NK-92 treated with Interleukin-12 subunit alpha and Interleukin-12 subunit beta, amount 100 ng/mL, for 24 hours (cell line): Measurements from ENCODE around the gene C6orf141.
A peak's percentile ranks its signal among the peaks of the same experiment; 100 is the strongest.

Experiments
- DNase-seq: peaks from one replicate; lab custom pipeline; 2025; lab: John Stamatoyannopoulos, UW

The C6orf141 gene

DNA sequence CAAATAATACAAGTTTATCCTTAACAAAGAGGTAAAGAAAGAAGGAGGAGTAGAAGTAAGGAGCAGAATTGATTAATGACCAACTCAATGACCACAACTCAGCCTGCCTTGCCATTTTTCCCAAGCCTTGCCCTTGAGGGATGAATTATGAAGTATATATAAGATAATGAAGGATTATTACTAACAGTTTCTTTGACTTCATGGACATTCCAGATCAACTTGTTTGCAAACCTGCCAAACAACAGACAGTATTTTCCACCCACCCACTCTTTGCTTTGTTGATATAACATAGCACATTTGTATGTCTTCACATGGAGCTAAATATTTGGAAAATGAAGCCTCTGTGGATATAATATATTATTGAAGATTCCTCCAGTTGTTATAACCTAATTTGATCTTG, 9.9 kb upstream of the C6orf141 start:
- DNase-seq: no peak

DNA sequence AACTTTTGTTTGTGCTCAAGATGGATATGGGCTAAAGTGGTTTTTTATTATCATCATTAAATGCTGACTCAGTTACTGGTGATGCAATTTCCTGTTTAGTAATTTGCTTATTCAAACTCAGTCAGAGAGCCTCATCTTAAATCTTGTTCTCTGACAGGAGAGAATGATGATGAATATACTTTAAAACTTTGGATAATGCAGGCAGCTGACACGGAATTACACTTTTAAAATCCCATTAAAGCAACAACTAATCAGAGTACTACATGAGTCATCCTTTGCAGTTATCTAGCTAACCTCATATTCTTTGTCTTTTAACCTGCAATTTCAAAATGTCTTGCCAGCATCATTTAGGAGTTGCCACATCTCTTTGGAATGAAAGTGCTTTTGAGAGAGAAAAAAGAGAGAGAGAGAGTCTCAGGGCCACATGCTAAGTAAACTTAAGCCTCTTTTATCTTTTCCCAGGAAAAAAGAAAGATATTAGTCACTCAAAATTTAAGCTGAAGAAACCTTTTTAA, 9.2 kb upstream of the C6orf141 start:
- no peak for DNase-seq

DNA sequence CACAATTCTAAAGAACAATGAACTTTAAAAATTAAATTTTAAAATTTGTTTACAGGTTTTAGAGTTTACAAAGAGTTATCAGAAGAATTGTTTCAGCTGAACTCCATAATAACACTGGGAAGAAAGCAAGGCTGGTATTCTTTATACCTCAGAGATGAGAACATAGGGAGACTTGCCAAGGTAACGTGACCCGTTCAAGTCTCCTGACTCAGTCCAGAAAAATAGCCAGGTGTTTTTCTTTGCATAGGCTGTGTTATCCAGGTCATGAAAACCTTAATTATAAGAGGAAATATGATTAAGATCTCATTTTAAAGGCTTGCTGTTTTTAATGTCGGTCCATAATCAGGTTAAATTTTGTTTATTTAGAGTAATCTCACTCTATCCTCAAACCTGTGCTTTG, 8.5 kb upstream of the C6orf141 start:
- DNase-seq: no peak

DNA sequence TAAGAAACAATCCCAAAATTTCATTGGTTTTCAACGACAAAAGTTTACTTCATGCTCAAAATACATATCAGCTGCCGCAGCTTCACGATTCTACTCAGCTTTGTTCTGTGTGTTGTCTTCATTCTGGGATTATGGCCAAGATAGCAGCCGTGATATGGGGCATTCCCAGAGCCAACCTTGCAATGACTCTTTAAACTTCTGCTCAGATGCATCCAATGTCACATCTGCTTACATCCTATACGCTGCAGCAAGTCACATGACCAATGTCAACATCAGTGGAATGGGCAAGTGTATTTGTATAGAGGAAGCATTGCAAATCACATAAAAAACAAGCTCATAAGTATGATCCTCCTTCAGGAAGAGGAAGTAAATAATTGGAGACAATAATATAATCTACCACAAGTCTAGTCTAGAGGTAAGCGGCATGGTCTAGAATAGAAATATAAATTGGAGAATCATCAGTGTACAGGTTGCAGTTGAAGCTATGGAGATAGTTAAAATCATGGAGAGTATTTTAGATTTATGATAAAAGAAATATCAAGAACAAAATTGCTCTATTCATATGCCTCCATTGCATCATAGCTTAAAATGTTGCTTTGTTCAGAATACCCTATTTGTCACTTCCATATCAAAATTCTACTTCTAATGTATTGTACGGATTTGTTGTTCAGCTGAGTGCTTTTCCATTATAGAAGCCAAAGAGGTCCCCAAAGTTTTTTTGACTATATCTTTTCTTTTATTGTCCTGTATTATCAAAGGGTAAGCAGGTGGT, 7.2 kb upstream of the C6orf141 start:
- no peak for DNase-seq

DNA sequence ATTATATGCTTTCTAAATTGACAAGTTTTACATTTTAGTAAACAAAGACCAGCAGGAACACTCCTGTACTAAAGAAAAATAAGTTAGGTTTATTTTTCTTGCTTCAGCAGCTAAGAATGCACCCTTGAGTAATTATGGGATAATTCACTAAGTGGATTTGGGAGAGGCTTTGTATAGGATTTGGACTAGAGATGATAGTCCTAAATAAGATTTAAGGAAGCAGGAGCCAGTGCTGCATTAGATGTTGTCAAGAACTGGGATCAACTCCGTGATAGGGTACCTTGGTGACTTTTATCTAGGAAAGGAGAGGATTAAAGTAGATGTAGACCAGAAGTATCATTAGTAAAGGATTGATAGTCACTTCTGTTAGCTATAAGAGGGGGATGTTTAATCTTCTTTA, 4.1 kb upstream of the C6orf141 start:
- no peak for DNase-seq

DNA sequence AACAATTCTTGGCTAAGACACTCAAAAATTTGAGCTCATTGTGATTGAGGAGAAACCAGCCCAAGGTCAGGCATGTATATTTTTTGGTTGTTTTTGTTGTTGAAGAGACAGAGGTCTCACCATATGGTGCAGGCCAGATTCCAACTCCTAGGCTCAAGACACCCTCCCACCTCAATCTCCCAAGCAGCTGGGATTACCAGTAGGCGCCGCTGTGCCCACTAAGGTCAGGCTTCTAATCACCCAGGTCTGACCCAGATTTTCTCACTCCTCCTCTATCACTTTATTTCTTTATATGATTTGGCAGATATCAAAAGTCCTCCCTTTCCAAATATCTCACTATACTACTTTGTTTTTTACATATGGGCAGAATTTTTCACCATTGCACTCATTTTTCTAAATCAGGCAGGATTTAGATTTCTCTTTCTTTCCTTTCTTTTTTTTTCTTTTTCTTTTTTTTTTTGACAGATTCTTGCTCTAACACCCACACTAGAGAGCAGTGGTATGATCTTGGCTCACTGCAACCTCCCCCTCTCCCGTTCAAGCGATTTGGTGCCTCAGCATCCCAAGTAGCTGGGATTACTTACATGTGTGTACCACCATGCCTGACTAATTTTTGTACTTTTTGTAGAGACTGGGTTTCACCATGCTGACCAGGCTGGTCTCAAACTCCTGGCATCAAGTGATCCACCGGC, 1.7 kb upstream of the C6orf141 start:
- DNase-seq: no peak

DNA sequence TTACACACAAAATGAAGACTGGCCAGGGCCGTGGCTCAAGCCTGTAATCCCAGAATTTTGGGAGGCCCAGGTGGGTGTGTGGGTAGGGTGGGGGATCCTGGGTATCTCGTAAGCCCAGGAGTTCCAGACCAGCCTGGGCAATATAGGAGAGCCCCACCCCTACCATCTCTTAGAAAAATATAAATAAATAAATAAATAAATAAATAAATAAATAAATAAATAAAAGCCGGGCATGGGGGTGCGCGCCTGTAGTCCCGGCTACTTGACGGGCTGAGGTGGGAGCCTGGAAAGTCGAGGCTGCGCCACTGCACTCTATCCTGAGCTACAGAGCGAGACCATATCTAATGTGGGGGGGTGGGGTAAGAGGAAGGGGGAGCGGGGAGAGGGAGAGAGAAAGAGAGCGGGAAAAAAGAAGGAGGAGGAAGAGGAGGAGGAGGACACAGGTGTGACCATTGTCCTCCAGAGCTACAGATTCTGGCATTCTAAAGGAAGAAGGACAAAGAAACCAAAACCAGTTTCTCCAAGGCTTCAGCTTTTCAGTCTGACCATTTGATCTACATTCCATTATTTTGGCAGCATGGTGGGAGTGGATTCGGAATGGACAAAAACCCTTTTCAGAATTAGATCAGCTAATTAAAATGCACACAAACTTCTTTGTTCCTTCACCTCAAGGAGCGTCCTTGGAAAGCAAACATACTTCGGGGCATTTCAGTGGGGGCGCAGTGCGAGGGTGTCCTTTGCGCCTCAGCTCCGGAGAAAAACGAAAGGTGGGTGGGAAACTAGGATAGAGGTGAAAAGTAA, 577 bp upstream of the C6orf141 start:
- no peak for DNase-seq

DNA sequence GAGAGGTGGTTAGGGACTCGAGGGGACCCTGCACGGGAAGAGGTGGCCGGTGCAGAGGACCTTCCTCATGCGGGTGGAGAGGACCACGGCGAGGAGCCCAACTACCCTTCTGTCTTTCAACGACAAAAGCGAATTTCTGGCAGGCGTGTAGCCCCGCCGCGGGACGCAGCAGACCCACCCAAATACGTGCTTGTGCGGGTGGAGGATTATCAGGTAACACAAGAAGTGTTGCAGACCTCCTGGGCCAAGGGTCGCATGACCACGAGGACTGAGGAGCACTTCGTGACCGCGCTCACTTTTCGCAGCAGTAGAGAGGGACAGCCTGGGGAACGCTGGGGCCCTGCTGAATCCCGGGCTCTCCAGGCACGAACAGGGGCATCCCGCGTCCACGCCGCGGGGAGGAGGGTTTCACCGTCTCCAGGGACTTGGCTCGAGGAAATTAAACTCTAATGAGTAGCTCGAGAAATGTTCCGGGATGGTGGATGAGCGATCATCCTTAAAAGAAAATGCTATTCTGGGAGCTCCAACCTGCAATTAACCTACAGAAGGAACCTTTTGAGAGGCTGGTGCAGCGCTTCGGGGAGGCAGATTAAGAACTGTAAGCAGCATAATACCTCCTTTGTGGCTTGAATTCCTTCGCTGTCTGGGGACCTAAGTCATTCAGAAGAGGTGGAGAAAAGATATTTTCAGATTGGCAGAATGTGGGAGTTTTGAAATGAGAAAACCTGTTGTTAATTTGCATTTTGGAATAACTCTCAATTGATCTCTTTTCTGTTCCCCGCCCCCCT, 804 bp downstream of the C6orf141 start:
- DNase-seq: no peak

DNA sequence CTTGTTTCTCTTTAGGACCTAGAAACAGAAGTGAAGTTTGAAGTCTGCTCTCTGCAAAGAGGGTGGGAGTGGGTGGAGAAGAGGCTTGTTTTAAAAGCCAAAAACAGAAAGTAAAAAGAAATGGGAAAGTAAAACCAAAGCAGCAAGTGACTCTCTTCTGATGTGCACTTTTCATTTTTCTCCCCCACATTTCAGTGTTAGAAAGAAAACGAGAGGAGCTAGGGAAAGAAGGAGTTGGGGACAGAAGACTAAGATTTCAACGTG, 1.3 kb downstream of the C6orf141 start:
- DNase-seq: no peak

DNA sequence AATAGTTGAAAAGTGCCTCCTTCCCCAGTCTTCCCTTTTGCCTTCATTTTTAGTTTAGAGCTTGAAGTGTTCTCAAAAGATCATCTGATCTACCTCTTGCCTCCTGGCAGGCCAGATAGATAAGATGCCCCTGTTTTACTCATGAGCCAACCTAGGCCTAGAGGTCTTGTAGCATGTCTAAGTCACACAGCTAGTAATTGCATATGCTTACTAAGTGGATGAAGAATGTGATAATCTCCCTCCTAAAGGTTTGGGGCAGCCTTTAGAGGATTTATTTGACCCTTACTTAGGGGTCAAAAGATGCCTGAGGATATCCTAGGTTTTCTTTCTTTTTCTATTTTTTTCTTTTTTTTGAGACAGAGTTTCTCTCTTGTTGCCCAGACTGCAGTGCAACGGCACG, 2.1 kb downstream of the C6orf141 start:
- DNase-seq: no peak

DNA sequence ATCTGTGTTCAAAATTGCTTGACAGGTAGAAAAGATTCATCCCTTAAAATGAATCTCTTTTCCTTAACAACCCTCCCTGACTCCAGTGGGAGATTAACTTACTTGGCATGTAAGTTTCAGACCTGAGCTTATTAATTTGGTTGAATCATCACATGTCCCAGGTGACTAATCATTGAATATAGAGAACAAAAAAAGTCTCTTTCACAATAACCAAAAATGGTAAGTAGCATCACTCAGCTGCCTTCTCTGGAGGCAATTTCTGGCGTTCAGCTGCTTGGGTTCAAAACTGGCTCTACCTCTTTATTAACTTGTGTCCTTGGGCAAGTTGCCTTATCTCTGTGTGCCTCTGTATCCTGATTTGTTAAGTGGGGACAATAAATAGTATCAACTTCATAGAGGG, 2.9 kb downstream of the C6orf141 start:
- no peak for DNase-seq

DNA sequence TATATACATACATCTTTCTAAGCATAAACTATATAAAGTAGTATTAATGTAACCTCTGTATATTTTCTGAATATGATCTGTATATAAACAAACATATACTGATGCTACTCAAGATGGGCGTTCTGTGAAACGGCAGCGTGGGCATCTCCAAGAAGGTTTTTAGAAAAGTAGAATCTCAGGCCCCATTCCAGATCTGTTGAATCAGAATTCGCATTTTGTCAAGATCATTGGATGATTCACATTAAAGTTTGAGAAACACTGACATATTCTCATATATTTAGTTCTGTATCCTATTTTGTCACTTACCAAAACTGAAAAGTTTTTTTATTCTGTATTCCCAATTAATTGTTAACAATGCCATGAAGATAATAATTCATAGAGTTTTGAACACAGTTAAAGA, 5.5 kb downstream of the C6orf141 start:
- DNase-seq: no peak

DNA sequence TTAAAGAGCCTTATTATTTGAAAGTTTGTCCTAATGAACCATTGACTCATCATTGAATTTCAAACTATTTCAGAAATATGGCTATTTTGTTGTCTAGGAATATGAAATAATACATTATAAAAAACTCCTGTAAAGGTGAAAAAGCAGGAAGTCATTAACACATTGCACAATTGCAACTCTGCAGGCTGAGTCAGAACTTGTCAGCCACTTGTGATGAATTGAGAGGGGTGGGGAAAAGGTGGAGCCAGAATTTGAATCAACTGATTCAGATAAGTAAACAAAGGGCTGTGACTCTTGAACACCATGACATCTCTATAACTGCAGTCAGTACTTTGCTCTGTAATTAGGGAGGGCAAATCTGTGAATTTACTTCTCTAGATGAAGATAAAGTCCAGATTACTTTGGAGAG, 6.0 kb downstream of the C6orf141 start:
- peak; percentile 35 for DNase-seq

DNA sequence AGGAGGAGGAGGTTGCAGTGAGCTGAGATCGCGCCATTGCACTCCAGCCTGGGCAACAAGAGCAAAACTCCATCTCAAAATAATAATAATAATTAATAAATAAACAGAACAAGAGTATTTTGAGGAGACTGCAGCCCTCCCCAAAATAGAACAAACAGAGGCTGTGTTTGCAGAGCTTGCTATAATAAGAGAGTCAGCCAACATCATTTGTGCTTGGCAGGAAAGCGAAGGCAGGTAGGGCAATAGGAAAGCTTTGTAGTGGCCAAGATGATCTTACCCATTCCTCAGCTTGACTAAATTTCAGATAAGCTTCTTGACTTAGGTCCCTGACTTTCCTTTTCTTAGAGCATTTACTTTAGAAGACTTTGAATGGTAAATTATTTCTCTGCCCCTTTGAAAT, 6.7 kb downstream of the C6orf141 start:
- DNase-seq: no peak

DNA sequence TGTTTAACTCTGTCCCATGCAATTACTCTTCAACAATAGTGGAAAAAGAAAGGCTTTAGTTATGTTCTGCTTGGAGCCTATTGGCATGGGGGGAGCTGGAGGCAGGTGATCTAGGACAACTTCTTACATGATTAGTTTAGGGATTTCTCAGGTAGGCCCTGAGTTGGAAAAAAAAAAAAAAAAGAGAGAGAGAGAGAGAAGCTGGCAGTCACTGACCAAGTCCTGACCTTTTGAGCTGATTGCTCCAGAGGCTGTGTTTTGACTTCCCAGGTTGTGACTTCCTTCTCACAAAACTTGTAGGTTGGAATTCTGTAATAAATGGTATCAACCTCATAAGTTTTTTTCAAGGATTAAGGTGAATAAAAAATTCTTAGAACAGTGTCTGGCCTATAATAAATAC, 7.8 kb downstream of the C6orf141 start:
- DNase-seq: no peak

DNA sequence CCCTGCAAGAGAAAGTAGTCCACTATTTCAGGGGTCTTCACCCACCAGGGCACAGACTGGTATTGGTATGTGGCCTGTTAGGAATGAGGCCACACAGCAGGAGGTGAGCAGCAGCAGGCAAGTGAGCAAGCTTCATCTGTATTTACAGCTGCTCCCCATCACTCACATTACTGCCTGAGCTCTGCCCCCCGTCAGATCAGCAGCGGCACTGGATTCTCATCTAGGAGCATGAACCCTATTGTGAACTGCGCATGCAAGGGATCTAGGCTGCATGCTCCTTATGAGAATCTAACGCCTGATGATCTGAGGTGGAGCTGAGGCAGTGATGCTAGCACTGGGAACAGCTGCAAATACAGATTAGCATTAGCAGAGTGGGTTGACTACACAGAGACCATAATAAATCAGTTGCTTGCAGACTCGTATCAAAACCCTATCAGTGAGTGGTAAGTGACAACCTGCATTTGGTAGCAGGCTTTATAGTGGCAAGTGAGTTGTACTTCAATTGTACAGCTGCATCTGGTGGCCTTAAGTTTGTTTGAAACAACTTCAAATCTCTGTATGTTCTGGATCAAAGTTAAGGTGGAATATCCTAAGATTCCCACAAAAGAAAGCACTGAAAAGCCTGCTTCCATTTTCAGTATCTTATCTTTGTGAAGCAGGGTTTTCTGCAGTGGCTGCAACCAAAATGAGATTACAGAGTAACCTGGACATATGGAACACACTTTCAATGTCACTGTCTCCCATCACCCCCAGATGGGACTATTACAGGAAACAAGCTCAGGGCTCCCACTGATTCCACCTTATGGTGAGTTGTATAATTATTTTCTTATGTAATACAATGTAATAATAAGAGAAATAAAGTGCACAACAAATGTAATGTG, 12.8 kb downstream of the C6orf141 start:
- DNase-seq: no peak

DNA sequence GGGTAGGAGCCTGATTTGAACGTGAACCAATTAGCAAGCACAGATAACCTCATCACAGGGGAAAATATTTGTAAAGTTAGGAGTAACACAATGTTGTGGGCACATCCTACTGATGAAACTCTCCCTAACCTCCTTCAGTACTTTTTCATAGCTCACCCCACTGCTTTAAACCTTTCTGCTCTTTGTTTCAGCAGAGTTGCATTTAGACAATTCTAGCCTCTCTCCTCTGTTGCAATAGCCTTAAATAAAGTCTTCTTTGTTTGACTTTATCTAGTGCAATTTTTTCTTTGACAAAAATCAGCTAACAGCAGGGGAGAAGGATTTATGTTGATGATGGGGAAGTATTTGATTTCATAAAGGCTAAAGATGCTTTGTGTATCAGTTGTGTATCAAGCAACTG, 14.1 kb downstream of the C6orf141 start:
- DNase-seq: no peak

DNA sequence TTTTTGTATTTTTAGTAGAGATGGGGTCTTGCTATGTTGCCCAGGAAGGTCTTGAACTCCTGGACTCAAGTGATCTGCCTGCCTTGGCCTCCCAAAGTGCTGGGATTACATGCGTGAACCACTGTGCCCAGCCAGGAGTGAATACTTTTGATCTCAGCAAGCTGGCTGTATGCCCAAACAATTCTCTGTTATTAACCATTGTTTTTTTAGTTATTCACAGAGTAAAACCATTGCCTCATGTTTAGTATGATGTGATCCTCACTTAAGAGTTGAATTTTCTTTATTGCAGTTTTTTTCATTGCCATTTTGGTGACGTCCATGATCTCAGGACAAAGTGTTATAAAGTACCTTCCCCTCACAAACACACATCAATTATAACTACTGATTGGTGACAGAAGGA, 14.8 kb downstream of the C6orf141 start:
- DNase-seq: no peak

DNA sequence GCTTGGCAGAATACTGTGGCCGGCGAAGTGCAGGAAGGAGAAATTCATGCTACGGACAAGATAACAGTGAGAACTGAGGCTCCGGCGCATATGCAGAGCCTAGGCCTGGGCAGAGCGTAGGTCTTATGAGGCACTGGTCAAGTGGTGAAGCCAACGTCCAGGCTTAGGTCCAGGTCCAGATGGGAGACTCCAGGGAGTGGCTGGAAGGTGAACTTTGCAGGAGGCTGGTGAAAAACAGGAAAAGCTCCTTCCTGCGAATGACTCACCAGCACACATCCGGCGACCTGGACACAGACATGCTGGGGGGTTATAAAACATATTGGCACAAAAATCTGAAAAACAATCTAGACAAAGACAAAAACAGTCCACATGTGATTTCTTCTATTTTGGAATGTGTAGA, 15.4 kb downstream of the C6orf141 start:
- DNase-seq: no peak

DNA sequence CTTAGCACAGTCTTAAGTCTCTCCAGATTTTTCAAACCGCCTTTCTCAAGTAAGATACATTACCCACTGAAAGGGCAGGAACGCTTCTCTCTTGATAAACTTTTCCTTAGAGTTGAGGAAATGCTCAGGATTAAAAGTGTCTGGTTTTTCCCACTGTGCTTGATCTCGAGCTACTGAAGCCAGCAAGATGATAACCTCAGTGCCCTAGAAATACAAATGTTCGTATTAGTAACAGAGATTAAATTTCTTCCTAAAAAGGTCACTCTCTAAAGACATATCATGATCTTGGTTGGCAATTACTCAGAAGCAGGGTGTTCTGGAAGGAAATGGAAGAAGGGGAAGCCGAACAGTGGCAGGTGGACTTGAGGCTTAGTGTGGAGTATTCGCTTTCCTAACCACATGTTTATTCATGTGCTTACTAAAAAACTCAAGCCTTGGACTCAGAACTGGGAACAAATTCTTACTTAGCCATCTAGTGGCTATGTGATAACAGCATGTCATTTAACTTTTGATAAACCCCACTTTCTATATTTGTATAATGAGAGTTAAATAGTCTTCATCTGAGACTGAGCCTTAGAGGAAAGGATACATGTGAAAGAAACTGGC, 20.1 kb downstream of the C6orf141 start:
- DNase-seq: no peak

DNA sequence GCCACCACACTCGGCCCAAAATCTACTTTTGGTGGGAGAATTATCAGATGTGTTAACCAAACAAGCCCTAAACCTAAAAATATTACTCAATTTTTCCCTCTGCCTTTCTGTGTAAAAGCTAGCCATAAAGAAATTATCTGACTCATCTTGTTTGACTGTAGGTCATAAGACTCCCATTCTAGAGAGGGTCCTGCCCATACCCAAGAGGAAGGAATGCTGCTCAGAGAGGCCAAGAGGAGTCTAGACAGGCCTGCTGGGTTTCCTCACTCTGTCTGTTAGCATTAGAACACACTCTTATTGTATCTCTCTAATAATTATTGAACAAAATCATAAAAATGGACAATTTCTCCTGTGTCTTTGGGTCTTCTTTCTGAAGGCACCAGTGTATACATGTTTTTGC, 26.1 kb downstream of the C6orf141 start:
- no peak for DNase-seq
